Heart left ventricle (tissue), 16 donors: ENCODE results near the gene TRAK1. TPM values are rescaled to one million over a fixed set of nuclear protein-coding genes. Genes with fewer than 3 reads are reported as not detected.
A peak's percentile ranks its signal among the peaks of the same experiment; 100 is the strongest.

Experiments
- ATAC-seq, 4 donors: fragments of 200-7000 bp; cut with Tn5 transposase; one replicate each; pipeline ENCODE4 v1.9.1; 2020 to 2022; ENCODE audit warnings: moderate library complexity in 4 of 4, mild to moderate bottlenecking in 3 of 4, moderate number of reproducible peaks in 1 of 4
- DNase-seq, 5 donors: peaks; one replicate each; pipeline ENCODE4 v3.0.0-alpha.2; 2020
- H3K27ac ChIP-seq, 12 donors: fragments of 200-600 bp; sonication (generic) in 4 of 12; one replicate each; pipeline versions ENCODE4 v1.5.0 to v1.8.0; 2016 to 2022; ENCODE audit warnings: mild to moderate bottlenecking in 2 of 12
- H3K27me3 ChIP-seq, 9 donors: fragments of 200-600 bp; sonication (generic) in 2 of 9; one replicate each; pipeline versions ENCODE4 v1.5.1 to v1.8.0; 2016 to 2022; ENCODE audit warnings: mild to moderate bottlenecking in 3 of 9
- H3K36me3 ChIP-seq, 9 donors: fragments of 200-600 bp; sonication (generic) in 2 of 9; one replicate each; pipeline versions ENCODE4 v1.5.0 to v1.8.0; 2018 to 2022; ENCODE audit warnings: mild to moderate bottlenecking in 2 of 9
- H3K4me1 ChIP-seq, 12 donors: fragments of 200-600 bp; sonication (generic) in 4 of 12; one replicate each; pipeline versions ENCODE4 v1.5.0 to v1.8.0; 2016 to 2022; ENCODE audit warnings: mild to moderate bottlenecking in 3 of 12
- H3K4me3 ChIP-seq, 12 donors: fragments of 200-600 bp; sonication (generic) in 4 of 12; one replicate each; pipeline versions ENCODE4 v1.5.0 to v1.8.0; 2017 to 2022; ENCODE audit warnings: mild to moderate bottlenecking in 9 of 12, moderate library complexity in 4 of 12
- H3K9me3 ChIP-seq, 12 donors: fragments of 200-600 bp; sonication (generic) in 4 of 12; one replicate each; pipeline versions ENCODE4 v1.5.0 to v1.8.0; 2016 to 2022; ENCODE audit warnings: mild to moderate bottlenecking in 1 of 12
- POLR2A ChIP-seq, 2 donors: fragments of 450-650 bp; IDR thresholded peaks; one replicate each; pipeline ENCODE4 v1.6.1; 2017; ENCODE audit warnings: antibody characterized with exemption in 2 of 2, mild to moderate bottlenecking in 2 of 2, moderate library complexity in 2 of 2
- WGBS, 4 donors: extraction: QIAGEN DNeasy Blood & Tissue Kit in 2 of 4; methylation state at CpG; one replicate each; pipeline versions ENCODE4 v1.1.5 to v1.1.7; 2013 to 2018; 5-methylcytosine and 5-hydroxymethylcytosine counted together
- intact Hi-C, 10 donors: fragments of 100-400 bp; cut with DNase I; formaldehyde crosslinking; loops; one replicate each; pipeline versions ENCODE4 v1.11.1 to v1.14.2; 2022
- polyA plus RNA-seq, 2 donors: library from polyadenylated mRNA; stranded (reverse); fragments of 200-250 nt; gene quantifications; one replicate each; pipeline ENCODE4 v1.2.3, GENCODE V29; 2013
- total RNA-seq, 9 donors: library from RNA; depleted of rRNA in 2 of 9; stranded (reverse); fragments of >200 nt in 2 of 9; fragmentation: NEBNext Ultra II Directional in 3 of 9; extraction: Animal tissue kit (Norgen Biotek cat#: 25700) in 3 of 9; gene quantifications; one replicate each; pipeline versions ENCODE4 v1.1.0 to v1.2.4, GENCODE V29; 2016 to 2023
- TF ChIP-seq, protein P1 (sequence below), 12 donors: fragments of 200-600 bp; sonication (generic) in 4 of 12; IDR thresholded peaks; one replicate each; pipeline versions ENCODE4 v1.5.0 to v1.8.0; 2018 to 2022; ENCODE audit warnings: antibody characterized with exemption in 12 of 12, mild to moderate bottlenecking in 5 of 12
- donor health status: ischemic (EF 13 %, LVEDD 7.1; RV severe dilation, severe dysfunction).
- donor health status: healthy with polysubstance abuse.
- donor health status: DM: no; HTN: yes; CAD: no.
- donor health status: DM: no; HTN: no; CAD: no.
- donor health status: ischemic (EF 25% LVEDD 6.9; RV normal size, moderate dysfunction).
- donor health status: ischemic (EF 25% LVEDD 5.7; RV mildly dilated, moderate dysfunction).
- donor health status: healthy.
- donor health status: DM: yes; HTN: yes; CAD: no.
- donor health status: ischemic (EF 35%, LVEDD 5.7; RV mildly dilated, moderate dysfunction).
- donor health status: nonischemic (EF 11% LVEDD 7.7; RV severe dilation, severe dysfunction).
- donor health status: DM: yes; HTN: yes; CAD: no.
- donor health status: PGD.
- donor health status: ischemic (EF 29% LVEDD 5.4; RV normal size, mild dysfunction).
- donor health status: nonischemic (EF 23%, LVEDD 6.1; RV moderate dilation, normal function).

The TRAK1 gene
- total and polyA plus RNA-seq, 11 donors = 53.3 to 364 (median 250) TPM

GRCh38 chr3:42120866-42121265, 29.7 kb downstream of the TRAK1 start:
- DNase-seq (no peak), ATAC-seq (no peak)
- no peaks in the 10 kb centered on the region for H3K9me3 ChIP-seq
- H3K36me3 ChIP-seq = peaks cover 0 to 9% (median 7%) of the 10 kb centered on the region in 9 donors
- H3K27me3 ChIP-seq = no peaks in the 10 kb centered on the region
- H3K4me3 ChIP-seq = no peak overlapping the region
- TF ChIP-seq, protein P1, sequence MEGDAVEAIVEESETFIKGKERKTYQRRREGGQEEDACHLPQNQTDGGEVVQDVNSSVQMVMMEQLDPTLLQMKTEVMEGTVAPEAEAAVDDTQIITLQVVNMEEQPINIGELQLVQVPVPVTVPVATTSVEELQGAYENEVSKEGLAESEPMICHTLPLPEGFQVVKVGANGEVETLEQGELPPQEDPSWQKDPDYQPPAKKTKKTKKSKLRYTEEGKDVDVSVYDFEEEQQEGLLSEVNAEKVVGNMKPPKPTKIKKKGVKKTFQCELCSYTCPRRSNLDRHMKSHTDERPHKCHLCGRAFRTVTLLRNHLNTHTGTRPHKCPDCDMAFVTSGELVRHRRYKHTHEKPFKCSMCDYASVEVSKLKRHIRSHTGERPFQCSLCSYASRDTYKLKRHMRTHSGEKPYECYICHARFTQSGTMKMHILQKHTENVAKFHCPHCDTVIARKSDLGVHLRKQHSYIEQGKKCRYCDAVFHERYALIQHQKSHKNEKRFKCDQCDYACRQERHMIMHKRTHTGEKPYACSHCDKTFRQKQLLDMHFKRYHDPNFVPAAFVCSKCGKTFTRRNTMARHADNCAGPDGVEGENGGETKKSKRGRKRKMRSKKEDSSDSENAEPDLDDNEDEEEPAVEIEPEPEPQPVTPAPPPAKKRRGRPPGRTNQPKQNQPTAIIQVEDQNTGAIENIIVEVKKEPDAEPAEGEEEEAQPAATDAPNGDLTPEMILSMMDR (IDR thresholded peaks at IDR 0.05) = no peak
- no peak for TF ChIP-seq POLR2A (IDR thresholded peaks at IDR 0.05)
- whole genome bisulfite sequencing, 4 donors = 42 to 55% (median 49%) methylated on average over 3 of the region's 3 CpGs
- H3K4me1 ChIP-seq = peaks cover 8 to 86% (median 75%) of the 10 kb centered on the region in 12 donors
- H3K27ac ChIP-seq = no peak overlapping the region
- intact Hi-C loops = loop anchor here in 3 of 10 donors (2.0 to 10.0 kb wide), 3 partner anchors 36 to 324 kb away; no protein-coding TSS in a partner anchor

- TF ChIP-seq, protein P1 (IDR thresholded peaks at IDR 0.05) = no peak
- no peak for TF ChIP-seq POLR2A (IDR thresholded peaks at IDR 0.05)
- Histone ChIP-seq H3K4me3 (no peak overlapping the region), H3K9me3 (no peaks in the 10 kb centered on the region), H3K27ac (peak overlapping the region in 11 of 12 donors; percentile 6 to 62 (median 39)), H3K27me3 (no peaks in the 10 kb centered on the region), H3K36me3 (peaks cover 0 to 23% (median 20%) of the 10 kb centered on the region in 9 donors), H3K4me1 (peaks cover 8 to 71% (median 60%) of the 10 kb centered on the region in 12 donors)
- whole genome bisulfite sequencing, 4 donors = 42 to 60% (median 53%) methylated on average over 4 of the region's 4 CpGs
- no peak for DNase-seq
- ATAC-seq = peak in 3 of 4 donors; percentile 21 to 30 (median 25)
- intact Hi-C loops = loop anchor here in 2 of 10 donors (5.0 to 10.0 kb wide), 2 partner anchors 35 to 322 kb away; no protein-coding TSS in a partner anchor
Measured at GRCh38 chr3:42122261-42123011, 31.3 kb downstream of the TRAK1 start.

DNA sequence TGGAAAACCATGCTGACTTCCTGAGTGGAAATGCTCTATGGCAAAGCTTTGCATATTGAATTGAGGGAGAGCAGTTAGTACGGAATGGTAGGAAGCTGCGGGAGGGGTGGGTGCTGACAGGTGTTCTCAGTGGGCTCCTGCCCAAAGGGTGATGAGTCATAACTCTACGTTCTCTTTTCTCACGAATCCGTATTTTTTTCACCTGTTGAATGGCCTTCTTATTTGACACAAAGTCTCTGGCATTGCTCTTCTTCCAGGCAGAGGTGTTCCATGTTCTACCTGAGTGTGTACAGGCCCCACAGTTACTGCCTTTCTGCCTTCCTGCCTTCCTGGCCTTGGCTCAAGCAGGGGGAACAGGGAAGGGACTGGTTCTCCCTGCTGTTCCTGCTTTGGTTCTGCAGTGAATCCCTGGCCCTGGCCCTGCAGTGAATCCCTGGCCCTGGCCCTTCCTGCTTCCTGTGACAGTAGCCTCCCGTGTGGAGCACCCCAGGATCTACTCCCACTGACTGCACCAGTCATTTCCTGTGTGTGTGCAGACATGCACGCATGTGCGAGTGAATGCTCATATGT, 31.9 kb downstream of the TRAK1 start:
- intact Hi-C loops = loop anchor here in 2 of 10 donors (5.0 to 10.0 kb wide), 2 partner anchors 34 to 322 kb away; no protein-coding TSS in a partner anchor
- H3K27ac ChIP-seq = peak overlapping the region in 11 of 12 donors; percentile 6 to 62 (median 39)

More for the DNA sequence above, 31.9 kb downstream of the TRAK1 start:
- Histone ChIP-seq H3K4me1 (peaks cover 8 to 65% (median 54%) of the 10 kb centered on the region in 12 donors), H3K9me3 (no peaks in the 10 kb centered on the region), H3K36me3 (peaks cover 0 to 30% (median 20%) of the 10 kb centered on the region in 9 donors), H3K4me3 (no peak overlapping the region), H3K27me3 (no peaks in the 10 kb centered on the region)
- DNase-seq (peak in 2 of 5 donors; percentile 35 to 62), ATAC-seq (peak in 3 of 4 donors; percentile 51 to 61 (median 60))
- TF ChIP-seq POLR2A (IDR thresholded peaks at IDR 0.05) = no peak
- TF ChIP-seq, protein P1 (IDR thresholded peaks at IDR 0.05) = no peak
- 18 to 26% (median 22%) methylated on average over 8 of the region's 8 CpGs for WGBS, 4 donors
